Testis (tissue), 2 donors: ENCODE results near the gene OGFOD1.

ENCODE experiments used
- CTCF ChIP-seq, 3 experiments: fragments of 450-650 bp in 2 of 3; fragments of 200-600 bp in 1 of 3; sonication (generic) in 1 of 3; IDR thresholded peaks; one replicate each; pipeline ENCODE4 v1.5.1; 2016 to 2019; ENCODE audit warnings: antibody characterized with exemption in 3 of 3, mild to moderate bottlenecking in 2 of 3, moderate library complexity in 1 of 3
- POLR2A ChIP-seq: fragments of 450-650 bp; IDR thresholded peaks from one replicate; pipeline ENCODE4 v1.6.1; 2017; ENCODE audit warnings: antibody characterized with exemption, mild to moderate bottlenecking, moderate library complexity

- TF ChIP-seq CTCF (IDR thresholded peaks at IDR 0.05) (no peak), POLR2A (no peak)
These were observed 24.8 kb upstream of the OGFOD1 start for GRCh38 chr16:56426585-56426984.
